GM19025 (cell line): ENCODE data around the gene CTLA4.

Source experiments
- ATAC-seq: cut with Tn5 transposase; IDR thresholded peaks from one replicate; pipeline ENCODE4 v1.9.1; 2021; ENCODE audit warnings: mild to moderate bottlenecking, low read depth, moderate library complexity; ENCODE audit not compliant: unreplicated experiment

Gene CTLA4

DNA sequence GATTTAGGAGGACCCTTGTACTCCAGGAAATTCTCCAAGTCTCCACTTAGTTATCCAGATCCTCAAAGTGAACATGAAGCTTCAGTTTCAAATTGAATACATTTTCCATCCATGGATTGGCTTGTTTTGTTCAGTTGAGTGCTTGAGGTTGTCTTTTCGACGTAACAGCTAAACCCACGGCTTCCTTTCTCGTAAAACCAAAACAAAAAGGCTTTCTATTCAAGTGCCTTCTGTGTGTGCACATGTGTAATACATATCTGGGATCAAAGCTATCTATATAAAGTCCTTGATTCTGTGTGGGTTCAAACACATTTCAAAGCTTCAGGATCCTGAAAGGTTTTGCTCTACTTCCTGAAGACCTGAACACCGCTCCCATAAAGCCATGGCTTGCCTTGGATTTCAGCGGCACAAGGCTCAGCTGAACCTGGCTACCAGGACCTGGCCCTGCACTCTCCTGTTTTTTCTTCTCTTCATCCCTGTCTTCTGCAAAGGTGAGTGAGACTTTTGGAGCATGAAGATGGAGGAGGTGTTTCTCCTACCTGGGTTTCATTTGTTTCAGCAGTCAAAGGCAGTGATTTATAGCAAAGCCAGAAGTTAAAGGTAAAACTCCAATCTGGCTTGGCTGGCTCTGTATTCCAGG lies at the start of gene CTLA4:
Gene CTLA4, plus strand, starts transcription at position 211 of the 640 bp plus-strand sequence. Its CDS starts 172 bp downstream, at position 383.
- ATAC-seq: no peak

DNA sequence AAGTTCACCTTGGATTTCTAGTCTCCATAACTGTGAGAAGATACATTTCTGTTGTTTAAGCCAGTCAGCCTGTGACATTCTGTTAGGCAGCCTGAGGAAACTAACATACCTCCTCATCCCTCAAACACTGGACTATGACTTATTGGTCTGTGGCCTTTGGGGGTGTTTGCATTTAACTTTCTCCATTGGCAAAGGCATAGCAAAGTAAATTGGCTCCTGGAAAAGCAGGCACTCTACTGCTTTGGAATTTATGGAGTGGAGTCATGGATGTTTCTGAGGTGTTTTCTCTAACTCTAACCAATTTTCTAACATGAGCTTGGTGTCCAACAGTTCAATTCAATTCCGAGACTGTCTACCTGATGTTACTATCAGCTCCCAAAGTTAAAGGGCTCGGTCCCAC lies 48.9 kb upstream of the CTLA4 start:
- ATAC-seq: no peak

DNA sequence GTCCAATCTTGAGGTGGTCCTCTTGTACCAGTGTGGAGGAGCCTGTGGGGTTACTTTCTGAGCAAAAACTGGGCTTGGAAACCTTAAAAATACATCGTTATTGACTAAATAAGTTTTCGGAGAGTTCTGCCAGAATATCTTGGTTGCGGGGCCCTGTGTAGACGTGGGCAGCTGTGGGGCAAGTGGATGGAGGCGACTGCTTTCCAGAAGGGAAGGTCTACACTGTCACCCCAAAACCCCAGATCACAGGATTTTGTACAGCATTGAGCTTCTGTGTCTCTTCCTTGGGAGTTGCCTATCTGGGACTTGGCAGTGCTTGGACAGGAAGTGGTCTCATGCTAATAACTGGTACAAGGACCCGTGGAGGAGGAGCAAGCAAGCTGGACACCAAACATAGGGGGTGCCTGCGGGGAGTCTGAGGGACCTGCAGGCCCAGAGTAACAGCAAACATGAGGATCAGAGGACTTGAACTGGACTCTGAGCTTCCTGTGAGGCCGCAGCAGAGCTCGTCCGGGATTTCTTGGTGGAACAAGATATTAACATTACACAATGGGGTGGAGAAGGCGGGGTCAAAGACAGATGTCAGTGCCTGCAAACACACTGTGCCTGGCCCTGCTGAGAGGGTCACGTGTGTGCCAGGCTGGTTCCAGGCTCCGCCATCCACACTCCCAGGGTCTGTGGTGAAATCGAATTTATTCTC lies 48.0 kb upstream of the CTLA4 start:
- ATAC-seq: no peak

DNA sequence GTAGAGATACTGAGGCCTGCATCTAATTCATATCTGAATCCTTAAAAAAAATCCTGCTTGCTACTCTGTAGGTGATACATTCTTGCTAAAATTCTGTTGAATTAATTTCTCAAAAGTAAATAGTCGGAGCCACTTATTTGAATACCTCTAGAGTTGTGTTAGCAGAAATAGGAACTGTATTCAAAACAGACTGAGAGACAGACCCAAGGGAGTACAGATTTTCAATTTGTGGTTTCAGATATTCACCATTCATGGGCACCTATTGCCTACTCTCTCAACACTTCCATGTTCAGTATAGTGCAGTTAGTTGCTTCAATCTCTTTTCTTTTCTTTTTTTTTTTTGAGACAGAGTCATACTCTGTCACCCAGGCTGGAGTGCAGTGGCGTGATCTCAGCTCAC lies 46.6 kb upstream of the CTLA4 start:
- ATAC-seq: peak; percentile 92

DNA sequence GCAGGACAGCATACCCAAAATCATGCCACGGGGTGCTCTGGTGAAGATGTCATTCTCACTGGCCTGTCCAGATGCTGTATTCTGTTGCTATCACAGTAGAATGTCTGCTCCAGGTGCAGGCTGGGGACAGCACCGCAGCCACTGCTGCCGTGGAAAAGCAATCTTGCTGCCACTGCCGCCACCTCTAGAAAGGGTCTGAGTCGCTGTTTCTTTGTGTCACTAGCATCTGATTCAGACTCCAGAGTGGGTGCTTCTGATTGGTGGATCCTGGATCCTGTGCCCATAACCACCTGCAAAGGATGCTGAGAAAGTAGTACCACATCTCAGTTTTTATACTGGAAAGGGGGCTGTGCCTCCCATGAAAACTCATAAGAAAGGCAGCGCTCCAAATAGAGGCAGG lies 45.3 kb upstream of the CTLA4 start:
- ATAC-seq: no peak

DNA sequence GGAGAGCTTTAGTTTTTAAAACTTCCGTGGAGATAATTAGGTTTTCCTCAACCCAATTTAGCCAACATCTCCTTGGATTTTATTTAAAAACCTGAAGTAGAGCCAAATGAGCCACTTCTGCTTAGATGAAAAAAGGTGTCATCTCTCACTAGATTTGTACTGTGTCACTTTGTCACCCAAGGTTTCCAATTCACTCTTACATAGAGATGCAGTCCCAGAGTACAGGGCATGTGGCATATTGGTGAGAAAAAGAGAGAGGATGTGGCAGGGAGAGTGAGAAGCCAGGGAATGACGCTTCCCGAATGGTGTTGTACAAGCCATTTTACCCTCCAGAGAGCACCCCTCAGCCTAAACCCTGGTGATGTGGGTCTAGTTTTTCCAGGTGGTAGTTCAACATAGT lies 44.4 kb upstream of the CTLA4 start:
- ATAC-seq: no peak

DNA sequence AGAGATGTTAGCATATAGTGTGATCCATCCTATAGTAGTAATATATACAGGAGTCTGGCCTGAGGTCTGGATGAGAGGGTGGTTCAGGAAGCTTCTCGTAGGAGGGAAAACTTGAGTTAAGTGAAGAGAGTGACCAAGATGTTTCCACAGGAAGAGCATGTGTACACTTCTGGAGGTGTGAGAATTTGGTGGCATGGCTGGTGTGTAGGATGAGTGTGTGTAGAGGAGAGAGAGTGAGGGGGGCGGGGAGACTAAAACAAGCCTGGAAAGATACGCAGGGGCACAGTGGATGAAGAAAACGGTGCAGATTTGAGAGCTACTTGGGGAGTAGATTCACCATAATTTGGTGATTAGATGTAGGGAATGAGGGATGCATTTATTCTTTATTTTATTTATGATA lies 43.5 kb upstream of the CTLA4 start:
- ATAC-seq: no peak

DNA sequence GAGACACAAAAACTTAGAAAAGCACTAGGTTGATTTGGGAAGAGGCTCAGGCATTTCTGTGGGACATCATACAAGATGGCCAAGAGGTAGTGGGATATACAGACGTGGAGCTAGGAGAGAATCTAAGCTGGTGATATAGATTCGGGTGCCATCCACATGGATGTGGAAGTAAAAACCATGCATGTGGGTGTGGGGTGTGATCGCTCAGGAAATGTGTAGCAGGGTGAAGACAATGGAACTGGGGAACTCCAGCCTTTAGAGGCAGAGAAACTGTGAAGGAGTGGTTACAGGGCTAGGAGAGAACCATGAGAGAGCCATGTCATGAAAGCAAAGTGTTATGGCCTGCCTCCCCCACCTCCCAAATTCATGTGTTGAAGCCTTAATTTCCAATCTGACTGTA lies 43.0 kb upstream of the CTLA4 start:
- ATAC-seq: no peak

DNA sequence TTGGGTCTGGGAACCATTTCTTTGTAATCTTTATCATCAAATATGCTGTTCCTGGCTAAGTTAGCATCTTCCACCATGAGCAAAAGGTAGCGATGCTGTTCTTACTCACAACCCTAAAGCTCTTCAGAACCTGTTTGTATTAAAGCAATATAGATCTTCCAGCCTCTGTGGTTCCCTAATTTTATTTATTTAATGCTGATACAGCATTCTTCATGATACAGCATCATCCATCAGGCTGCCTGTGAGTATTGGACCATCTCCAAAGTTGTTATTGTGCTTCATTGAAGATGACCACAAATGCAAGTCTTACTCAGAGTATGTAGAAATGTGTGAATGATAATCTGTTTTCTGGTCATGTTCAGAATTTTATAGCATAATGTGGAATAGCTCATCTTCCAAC lies 40.9 kb upstream of the CTLA4 start:
- no peak for ATAC-seq

DNA sequence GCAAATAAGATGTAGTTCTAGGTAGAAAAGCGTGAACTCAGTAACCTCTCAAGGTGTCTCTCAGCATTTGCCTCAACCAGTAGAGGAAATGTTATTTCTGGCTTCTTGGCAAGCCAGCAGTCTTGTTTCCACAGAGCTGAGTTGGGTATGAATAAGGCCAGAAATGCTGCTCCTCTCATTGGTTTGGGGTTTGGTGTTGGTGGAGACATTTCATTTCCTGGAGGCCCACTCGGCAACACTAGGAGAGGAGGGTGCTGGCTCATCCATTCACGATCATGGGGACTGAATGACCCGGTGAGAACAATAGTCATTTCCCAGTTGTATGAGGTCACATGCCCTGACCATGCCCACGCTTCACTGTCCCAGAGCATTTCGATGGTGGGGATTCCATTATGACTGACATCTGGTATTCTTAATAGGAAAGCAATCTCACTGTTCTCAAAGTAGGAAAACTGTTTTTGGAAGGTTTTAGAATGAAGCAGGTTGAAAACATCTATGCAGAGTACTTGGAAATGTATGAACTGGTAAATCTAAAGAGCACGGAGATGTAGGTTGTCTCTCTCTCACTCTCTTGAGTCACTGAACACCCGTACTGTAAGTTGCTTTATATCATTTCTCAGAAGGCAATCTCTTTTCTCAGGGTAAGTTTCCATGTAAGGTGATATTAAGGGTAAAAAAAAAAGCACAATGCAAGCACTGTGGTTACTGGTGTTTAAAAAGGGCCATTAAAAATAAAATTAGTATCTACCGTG lies 37.1 kb upstream of the CTLA4 start:
- no peak for ATAC-seq

DNA sequence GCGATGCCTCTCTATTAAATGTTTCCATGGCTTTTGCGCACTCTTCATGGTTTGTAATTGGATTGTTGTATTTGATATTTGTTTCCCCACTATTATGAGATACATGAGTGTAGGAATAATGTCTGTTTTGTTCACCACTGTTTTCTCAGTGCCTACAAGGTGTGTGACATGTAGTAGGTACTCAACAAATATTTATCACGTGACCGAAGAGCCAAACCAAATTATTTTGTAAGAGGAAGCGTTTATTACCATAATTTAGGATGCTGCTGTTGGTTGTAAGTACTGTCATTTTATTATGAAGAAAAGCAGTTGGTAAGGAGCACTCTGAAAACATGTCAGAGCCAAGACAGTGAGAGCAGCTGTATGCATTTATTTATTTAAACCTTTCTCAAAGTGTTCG lies 32.2 kb upstream of the CTLA4 start:
- ATAC-seq: no peak

DNA sequence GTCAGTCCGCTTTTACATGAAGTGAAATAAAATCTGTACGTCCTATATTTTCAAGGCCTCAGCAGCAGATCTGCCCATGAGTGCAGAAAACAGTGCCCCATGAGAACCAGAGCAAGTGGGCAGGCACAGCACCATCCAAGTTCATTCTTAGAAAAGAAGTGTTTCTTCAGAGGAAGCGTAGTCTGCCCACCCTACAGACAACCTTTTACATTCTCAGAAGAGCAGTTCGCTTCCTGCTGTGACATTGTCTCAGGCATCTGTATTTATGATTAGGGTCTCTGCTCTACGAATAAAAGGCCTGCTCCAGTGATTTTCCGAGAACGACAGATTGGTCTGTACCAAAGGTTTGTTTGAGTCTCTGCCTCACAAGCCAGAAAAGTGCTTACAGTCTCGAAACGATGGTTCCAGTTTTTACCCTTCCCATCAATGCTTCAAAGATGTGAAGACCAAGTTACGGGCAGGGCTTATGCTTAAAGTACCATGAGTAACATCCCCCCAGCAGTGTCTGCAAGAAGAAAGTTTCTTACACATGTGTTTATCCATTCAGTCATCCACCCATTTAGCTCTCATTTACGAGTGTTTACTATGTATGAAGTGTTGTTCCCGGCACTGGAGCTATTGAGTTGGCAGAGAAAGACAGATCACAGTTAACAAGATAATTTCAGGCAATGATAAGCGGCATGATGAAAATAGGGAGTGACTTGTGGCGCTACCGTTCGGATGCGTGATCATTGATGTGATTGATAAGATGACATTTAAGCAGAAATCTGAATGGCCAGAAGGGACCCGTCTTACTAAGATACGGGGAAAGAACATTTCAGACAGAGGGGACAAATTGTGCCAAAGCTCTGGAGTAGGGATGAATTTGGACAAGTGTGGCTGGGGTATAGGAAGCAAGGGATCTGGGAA lies 31.4 kb upstream of the CTLA4 start:
- no peak for ATAC-seq

DNA sequence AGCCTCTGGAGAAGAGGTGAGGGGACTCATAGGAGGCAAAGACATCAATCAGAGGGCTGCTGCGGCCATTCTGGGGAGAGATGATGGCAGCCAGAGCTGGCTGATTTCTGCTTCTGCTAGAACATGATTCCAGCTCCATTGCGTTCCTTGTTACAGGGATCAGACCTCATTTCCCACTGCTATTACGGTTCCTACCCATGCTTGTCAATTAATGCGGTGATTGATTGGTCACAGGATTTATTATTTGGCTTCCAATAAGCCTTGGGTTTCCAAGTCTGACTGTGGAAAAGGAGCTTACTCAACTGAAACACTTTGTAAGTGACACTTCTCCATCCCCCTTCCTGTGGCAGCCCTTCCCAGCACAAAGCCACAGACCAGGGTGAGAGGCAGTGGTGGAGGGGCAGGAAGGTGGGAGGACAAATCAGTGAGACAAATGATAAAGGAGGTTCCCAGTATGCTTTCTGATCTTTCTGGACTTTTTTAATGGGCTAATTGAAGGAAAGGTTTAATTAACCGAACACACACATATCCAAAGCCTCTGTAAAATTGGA lies 26.8 kb upstream of the CTLA4 start:
- ATAC-seq: no peak

DNA sequence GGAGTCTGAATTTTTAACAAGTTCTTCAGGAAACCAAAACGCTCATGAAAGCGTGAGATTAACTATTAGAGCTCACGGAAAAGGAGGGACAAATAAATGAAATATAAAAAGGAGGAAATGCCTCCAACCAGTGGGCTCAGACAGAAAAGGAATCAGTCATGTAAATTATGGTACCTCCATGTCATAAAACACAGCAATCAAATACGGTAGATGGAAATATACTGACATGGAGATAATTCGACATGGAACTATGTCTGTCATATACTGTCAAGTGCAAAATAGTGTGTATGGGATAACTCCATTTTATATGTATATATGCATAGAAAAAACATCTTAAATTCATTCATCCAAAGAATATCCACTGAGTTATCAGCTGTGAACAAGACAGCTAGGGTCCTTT lies 25.9 kb upstream of the CTLA4 start:
- ATAC-seq: no peak

DNA sequence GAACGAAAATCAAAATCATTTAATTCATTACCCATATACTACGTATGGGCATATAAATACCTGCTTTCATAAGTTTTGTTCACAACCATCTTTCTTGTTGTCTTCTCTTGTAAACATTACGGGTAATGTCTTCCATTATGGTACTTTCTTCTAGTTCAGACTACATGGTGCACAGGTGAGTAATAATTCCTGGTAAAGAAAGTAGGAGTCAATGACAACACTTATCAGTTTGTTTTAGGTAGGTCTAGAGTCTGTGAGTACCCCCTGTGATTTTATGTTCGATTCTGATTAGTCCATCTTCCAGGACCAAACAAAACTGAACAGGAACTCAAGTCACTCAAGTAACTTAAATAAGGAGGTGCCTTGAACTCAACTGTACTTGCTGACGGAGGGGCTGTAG lies 25.2 kb upstream of the CTLA4 start:
- ATAC-seq: no peak

DNA sequence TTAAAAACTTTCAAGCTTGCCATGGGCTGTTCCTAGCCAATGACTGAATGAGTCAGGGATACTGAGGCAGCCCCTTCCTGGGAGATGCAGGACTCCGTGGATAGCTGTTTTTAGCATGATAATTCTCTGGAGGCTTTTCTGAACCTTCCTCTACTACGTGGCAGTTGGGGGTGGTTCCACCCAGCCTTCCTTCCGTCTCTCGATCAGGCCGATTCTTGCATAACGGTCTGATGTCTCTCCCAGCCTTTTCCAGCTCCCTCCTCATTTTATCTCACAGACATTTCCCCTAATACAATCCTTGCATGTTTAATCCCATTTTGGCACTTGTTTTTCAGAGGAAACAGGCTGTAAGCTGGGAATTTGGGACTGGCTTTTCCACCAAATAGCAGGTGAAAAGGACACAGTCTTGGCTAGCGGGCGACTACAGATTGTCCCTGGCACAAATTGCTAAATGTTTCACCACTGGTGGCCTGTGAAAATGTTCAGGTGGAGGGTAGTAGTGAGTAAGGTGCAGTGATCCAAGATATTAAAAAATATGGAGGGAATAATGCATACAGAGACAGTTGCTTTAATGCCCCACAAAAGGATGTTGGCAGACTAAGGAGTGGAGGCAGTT lies 21.0 kb upstream of the CTLA4 start:
- ATAC-seq: no peak

DNA sequence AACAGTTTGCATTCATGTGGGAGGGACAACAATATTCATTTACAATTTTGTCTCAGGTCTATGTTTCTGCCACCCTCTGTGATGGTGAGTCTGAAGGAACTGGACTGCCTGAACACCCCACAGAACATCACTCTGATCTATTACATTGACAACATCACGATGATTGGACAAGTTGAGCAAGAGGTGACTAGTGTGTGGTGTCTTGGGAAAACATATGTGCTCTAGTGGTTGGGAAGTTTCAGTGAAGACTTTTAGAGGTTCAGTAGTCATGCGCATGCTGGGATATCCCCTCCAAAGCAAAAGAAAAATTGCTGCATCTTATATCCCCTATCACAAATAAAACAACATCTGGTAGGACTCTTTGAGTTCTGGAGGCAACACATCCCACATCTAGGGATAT lies 18.6 kb upstream of the CTLA4 start:
- ATAC-seq: no peak

DNA sequence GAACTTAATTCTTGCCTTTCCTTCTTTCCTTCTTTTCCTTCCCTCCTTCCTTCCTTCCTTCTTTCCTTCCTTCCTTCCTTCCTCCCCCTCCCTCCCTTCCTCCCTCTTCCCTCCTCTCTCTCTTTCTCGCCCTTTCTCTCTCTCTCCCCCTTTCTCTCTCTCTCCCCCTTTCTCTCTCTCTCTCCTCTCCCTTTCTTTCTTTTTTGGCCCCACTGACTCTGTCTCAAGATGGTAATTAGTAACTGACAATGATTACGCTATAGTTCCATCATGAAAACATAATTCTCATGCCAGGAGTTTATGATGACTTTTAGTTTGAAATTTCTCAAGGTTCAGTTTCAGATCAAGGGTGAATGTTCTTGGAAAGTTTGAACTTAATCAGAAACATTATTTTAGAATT lies 14.8 kb upstream of the CTLA4 start:
- no peak for ATAC-seq

DNA sequence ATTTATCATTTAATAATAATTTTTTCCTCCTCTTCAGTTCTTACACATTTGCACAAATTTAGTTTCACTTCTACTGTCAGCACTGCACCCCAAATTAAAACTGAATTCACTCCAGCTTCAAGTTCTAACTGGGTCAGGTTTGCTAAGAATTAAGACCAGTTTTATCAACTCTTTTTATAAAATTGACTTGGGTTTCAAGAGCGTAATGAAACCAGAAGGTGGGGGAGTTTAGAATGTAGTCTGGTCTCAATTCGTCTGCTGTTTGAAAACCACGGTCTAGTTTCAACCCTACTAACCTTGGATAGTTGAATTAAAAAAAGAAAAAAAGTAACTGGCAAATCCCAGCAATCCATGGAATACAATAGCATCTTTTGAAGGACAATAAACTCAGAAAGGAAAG lies 14.3 kb upstream of the CTLA4 start:
- no peak for ATAC-seq

DNA sequence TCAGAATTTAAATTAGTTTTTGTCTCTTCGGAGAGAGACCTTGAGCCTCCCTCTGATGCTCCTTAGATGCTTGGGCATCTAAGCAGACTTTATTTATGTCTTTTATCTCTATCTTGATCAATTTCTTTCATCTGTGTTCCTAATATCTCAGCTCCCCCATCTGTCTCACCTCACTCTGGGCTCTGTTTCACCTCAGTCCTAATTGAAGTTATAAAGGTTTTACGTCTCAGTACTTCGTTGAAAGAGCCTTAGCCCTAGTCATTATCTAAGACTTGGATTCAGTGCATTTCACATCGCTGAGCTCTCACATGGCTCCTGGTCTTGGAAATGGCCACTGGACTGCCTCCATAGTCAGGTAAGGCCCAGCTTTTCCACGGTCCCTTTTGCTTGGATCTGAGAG lies 13.8 kb upstream of the CTLA4 start:
- ATAC-seq: no peak
